ENCODE data around the gene NOC2L.

The NOC2L gene

GRCh38 chr1:943545-944340 is 15.3 kb downstream of the NOC2L start:
- no peak for TF ChIP-seq CTCF (IDR thresholded peaks at IDR 0.05; ENCODE audit: unreplicated experiment in 3 of 3)

GRCh38 chr1:942864-943533 is 16.1 kb downstream of the NOC2L start:
- Mint-ChIP-seq H3K27ac (peak overlapping the region; percentile 93 to 97 (median 95)), H3K4me3 (peak overlapping the region; percentile 60 to 68 (median 66)), H3K27me3 (ENCODE audit: low read depth) (peaks cover 7% of the 10 kb centered on the region), H3K4me1 (peaks cover 29% of the 10 kb centered on the region), H3K9me3 (no peaks in the 10 kb centered on the region), H3K36me3 (ENCODE audit: low read depth) (peaks cover 25% of the 10 kb centered on the region)
- TF ChIP-seq CTCF (IDR thresholded peaks at IDR 0.05; ENCODE audit: unreplicated experiment in 3 of 3): no peak

More at GRCh38 chr1:943545-944340, 15.3 kb downstream of the NOC2L start:
- peaks cover 24% of the 10 kb centered on the region for H3K4me1 Mint-ChIP-seq
- H3K27ac Mint-ChIP-seq: peak overlapping the region; percentile 93 to 97 (median 95)
- H3K36me3 Mint-ChIP-seq (ENCODE audit: low read depth): peaks cover 29% of the 10 kb centered on the region
- peaks cover 4% of the 10 kb centered on the region for H3K27me3 Mint-ChIP-seq (ENCODE audit: low read depth)
- H3K9me3 Mint-ChIP-seq: no peaks in the 10 kb centered on the region
- H3K4me3 Mint-ChIP-seq: peak overlapping the region; percentile 69 to 80 (median 71)

- no peak overlapping the region for H3K27ac Mint-ChIP-seq
- peaks cover 24% of the 10 kb centered on the region for H3K36me3 Mint-ChIP-seq (ENCODE audit: low read depth)
- no peak overlapping the region for H3K4me3 Mint-ChIP-seq
- H3K27me3 Mint-ChIP-seq (ENCODE audit: low read depth): peaks cover 11% of the 10 kb centered on the region
- H3K9me3 Mint-ChIP-seq: no peaks in the 10 kb centered on the region
- TF ChIP-seq CTCF (IDR thresholded peaks at IDR 0.05; ENCODE audit: unreplicated experiment in 3 of 3): no peak
- H3K4me1 Mint-ChIP-seq: peaks cover 34% of the 10 kb centered on the region
Measured at GRCh38 chr1:942411-942821, 16.6 kb downstream of the NOC2L start.

- Mint-ChIP-seq H3K27ac (peak overlapping the region; percentile 91 to 98 (median 93)), H3K4me1 (peaks cover 34% of the 10 kb centered on the region), H3K27me3 (ENCODE audit: low read depth) (peaks cover 14% of the 10 kb centered on the region), H3K36me3 (ENCODE audit: low read depth) (peaks cover 18% of the 10 kb centered on the region), H3K4me3 (peak overlapping the region; percentile 79 to 82 (median 81)), H3K9me3 (no peaks in the 10 kb centered on the region)
- TF ChIP-seq CTCF (IDR thresholded peaks at IDR 0.05; ENCODE audit: unreplicated experiment in 3 of 3): no peak
Measured at GRCh38 chr1:941588-942383, 17.3 kb downstream of the NOC2L start.

GRCh38 chr1:941015-941587 is 18.0 kb downstream of the NOC2L start:
- Mint-ChIP-seq H3K36me3 (ENCODE audit: low read depth) (peaks cover 17% of the 10 kb centered on the region), H3K4me1 (peaks cover 34% of the 10 kb centered on the region), H3K27me3 (ENCODE audit: low read depth) (peaks cover 17% of the 10 kb centered on the region), H3K4me3 (peak overlapping the region; percentile 79 to 82 (median 81)), H3K9me3 (no peaks in the 10 kb centered on the region), H3K27ac (peak overlapping the region; percentile 91 to 98 (median 93))
- TF ChIP-seq CTCF (IDR thresholded peaks at IDR 0.05; ENCODE audit: unreplicated experiment in 3 of 3): no peak

All from nephron (organoid).